Central memory CD8-positive, alpha-beta T cell (primary cell): ENCODE measurements around the gene PRRX2.
"Not testable (repeated sequence)": the region's sequence is repeated elsewhere in the genome, so short reads cannot be mapped to it uniquely, and the experiment has no call there.

Experiments
- ATAC-seq: fragments of 150-1000 bp; cut with Tn5 transposase; replicated peaks from 2 replicates; pipeline ENCODE4 v1.10.0; 2022; ENCODE audit warnings: mild to moderate bottlenecking, moderate FRiP score, moderate number of reproducible peaks; ENCODE audit not compliant: poor library complexity, severe bottlenecking; ENCODE audit errors: extremely low read depth
- DNase-seq, 2 donors: peaks; one replicate each; pipeline ENCODE4 v3.0.0; 2021; ENCODE audit warnings: low spot score in 2 of 2
- H3K27ac Mint-ChIP-seq: one replicate; pipeline ENCODE4 v1.8.0; 2022; ENCODE audit warnings: low read depth, mild to moderate bottlenecking, moderate library complexity, mixed read lengths
- H3K27me3 Mint-ChIP-seq: one replicate; pipeline ENCODE4 v1.8.0; 2022; ENCODE audit warnings: mixed read lengths
- H3K36me3 Mint-ChIP-seq: one replicate; pipeline ENCODE4 v1.8.0; 2022; ENCODE audit warnings: mild to moderate bottlenecking, moderate library complexity, mixed read lengths; ENCODE audit not compliant: insufficient read depth
- H3K4me1 Mint-ChIP-seq: one replicate; pipeline ENCODE4 v1.8.0; 2022; ENCODE audit warnings: mixed read lengths
- H3K4me3 Mint-ChIP-seq: one replicate; pipeline ENCODE4 v1.8.0; 2022; ENCODE audit warnings: mild to moderate bottlenecking, moderate library complexity, mixed read lengths
- H3K9me3 Mint-ChIP-seq: one replicate; pipeline ENCODE4 v1.8.0; 2022; ENCODE audit warnings: mixed read lengths

PRRX2 gene

GRCh38 chr9:129745200-129745599 is 79.8 kb downstream of the PRRX2 start:
- DNase-seq (no peak), ATAC-seq (no peak)
- Mint-ChIP-seq H3K4me1 (no peaks in the 10 kb centered on the region), H3K36me3 (no peaks in the 10 kb centered on the region), H3K27ac (no peak overlapping the region), H3K27me3 (no peaks in the 10 kb centered on the region), H3K4me3 (no peak overlapping the region), H3K9me3 (no peaks in the 10 kb centered on the region)

- H3K36me3 Mint-ChIP-seq, result peaks cover 2% of the 10 kb centered on the region
- no peak for DNase-seq
- H3K9me3 Mint-ChIP-seq, result no peaks in the 10 kb centered on the region
- no peak overlapping the region for H3K4me3 Mint-ChIP-seq
- no peak for ATAC-seq
- H3K27me3 Mint-ChIP-seq, result no peaks in the 10 kb centered on the region
- no peaks in the 10 kb centered on the region for H3K4me1 Mint-ChIP-seq
- no peak overlapping the region for H3K27ac Mint-ChIP-seq
These were observed 80.8 kb downstream of the PRRX2 start for GRCh38 chr9:129746092-129746777.

DNA sequence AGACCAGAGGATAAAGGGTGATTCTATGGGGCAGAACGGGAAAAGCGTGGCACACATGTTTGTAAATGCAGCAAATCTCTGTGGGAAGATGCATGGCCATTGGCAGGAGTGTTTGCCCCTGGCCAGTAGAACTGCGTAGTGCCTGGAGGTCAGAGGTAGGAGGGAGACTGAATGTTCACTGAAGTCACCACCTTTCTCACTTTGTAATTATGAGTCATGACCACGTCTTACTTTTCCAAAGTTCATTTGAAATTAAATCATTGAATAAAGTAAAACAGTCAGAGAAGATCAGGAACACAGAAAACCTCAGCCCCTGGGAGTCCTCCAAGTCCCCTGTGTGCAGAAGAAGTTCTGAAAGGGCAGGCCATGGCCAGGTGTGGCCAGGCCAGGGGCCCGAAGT is 82.8 kb downstream of the PRRX2 start:
- peaks cover 2% of the 10 kb centered on the region for H3K36me3 Mint-ChIP-seq
- H3K27ac Mint-ChIP-seq, result no peak overlapping the region
- no peak overlapping the region for H3K4me3 Mint-ChIP-seq
- ATAC-seq, result no peak
- no peaks in the 10 kb centered on the region for H3K9me3 Mint-ChIP-seq
- DNase-seq, result no peak
- peaks cover 17% of the 10 kb centered on the region for H3K27me3 Mint-ChIP-seq
- H3K4me1 Mint-ChIP-seq, result peaks cover 8% of the 10 kb centered on the region

- DNase-seq, H3K4me3 Mint-ChIP-seq, H3K27ac Mint-ChIP-seq, H3K36me3 Mint-ChIP-seq, H3K4me1 Mint-ChIP-seq, ATAC-seq, H3K9me3 Mint-ChIP-seq: not testable (repeated sequence)
- H3K27me3 Mint-ChIP-seq, result peaks cover 20% of the 10 kb centered on the region
These were observed 83.6 kb downstream of the PRRX2 start for GRCh38 chr9:129749052-129749451.

- peaks cover 8% of the 10 kb centered on the region for H3K4me1 Mint-ChIP-seq
- H3K27ac Mint-ChIP-seq, result no peak overlapping the region
- ATAC-seq, result no peak
- no peak for DNase-seq
- H3K27me3 Mint-ChIP-seq, result peaks cover 20% of the 10 kb centered on the region
- H3K9me3 Mint-ChIP-seq, result no peaks in the 10 kb centered on the region
- no peak overlapping the region for H3K4me3 Mint-ChIP-seq
- H3K36me3 Mint-ChIP-seq, result peaks cover 2% of the 10 kb centered on the region
These were observed 84.1 kb downstream of the PRRX2 start for GRCh38 chr9:129749575-129749974.

DNA sequence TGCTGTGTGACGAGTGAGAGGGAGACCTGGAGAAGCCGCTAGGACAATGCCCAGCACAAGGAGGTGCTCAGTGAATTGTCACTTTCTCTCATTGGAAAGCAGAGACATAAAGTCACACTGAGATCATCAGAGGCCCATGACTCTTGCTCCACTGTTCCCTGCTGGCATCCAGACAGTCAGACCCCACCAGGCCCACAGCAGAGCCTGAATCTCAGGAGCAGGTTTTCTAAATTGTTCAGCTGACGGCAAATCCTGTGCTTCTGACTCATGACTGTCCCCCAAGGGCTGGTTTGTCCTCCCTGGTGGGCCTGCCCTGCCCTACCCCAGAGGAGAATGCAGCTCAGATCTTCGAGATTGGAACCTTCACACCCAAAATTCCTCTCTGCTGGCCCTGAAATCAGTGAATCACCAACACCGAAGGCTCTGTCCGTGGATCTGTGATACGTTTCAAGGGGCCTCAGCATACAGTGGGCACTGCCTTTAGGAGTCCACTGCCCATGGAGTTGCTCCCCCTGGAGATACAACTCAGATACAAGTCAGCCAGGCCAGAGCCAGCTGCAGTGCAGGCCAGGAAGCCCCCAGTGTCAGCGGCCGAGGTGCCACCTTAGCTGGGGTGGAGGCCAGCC is 84.7 kb downstream of the PRRX2 start:
- Mint-ChIP-seq H3K27ac (no peak overlapping the region), H3K4me3 (no peak overlapping the region), H3K4me1 (peaks cover 8% of the 10 kb centered on the region), H3K9me3 (no peaks in the 10 kb centered on the region), H3K27me3 (peaks cover 20% of the 10 kb centered on the region), H3K36me3 (peaks cover 2% of the 10 kb centered on the region)
- no peak for DNase-seq
- no peak for ATAC-seq

- Mint-ChIP-seq H3K36me3 (peaks cover 2% of the 10 kb centered on the region), H3K9me3 (no peaks in the 10 kb centered on the region), H3K4me3 (no peak overlapping the region), H3K27ac (no peak overlapping the region), H3K4me1 (peaks cover 12% of the 10 kb centered on the region), H3K27me3 (peaks cover 20% of the 10 kb centered on the region)
- no peak for DNase-seq
- no peak for ATAC-seq
These were observed 86.7 kb downstream of the PRRX2 start for GRCh38 chr9:129751841-129752801.

- H3K9me3 Mint-ChIP-seq, result no peaks in the 10 kb centered on the region
- DNase-seq (peak in 1 of 2 donors; percentile 11), ATAC-seq (no peak)
- H3K36me3 Mint-ChIP-seq, result peaks cover 2% of the 10 kb centered on the region
- no peak within 1 kb of the TSS for H3K27ac Mint-ChIP-seq
- H3K27me3 Mint-ChIP-seq, result peaks cover 26% of the 10 kb centered on the region
- no peak within 1 kb of the TSS for H3K4me3 Mint-ChIP-seq
- peaks cover 13% of the 10 kb centered on the region for H3K4me1 Mint-ChIP-seq
These were observed 87.7 kb downstream of the PRRX2 start, which contains the start of gene PTGES for GRCh38 chr9:129752900-129753729. TSS of gene PTGES (minus strand) at chr9:129753042. CDS start at chr9:129753012, 30 bp downstream.

DNA sequence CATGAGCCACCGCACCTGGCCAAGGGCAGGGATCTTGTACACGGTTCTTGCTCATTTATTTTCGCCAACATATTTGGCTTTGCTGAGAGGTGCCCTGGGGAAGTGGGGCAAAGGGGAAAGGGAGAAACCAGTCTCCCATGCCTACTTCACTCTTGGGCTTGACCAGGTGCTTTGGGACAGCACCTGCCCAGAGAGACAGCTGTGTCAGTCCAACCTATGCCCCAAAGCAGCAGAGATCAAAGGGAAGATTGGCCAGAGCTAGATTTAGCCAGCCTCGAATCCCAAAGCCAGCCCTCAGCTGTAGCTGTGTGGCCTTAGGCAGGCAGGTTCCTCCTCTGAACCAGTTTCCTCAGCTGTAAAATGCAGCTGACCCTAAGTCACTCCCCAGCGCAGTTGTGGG is 89.7 kb downstream of the PRRX2 start:
- no peak overlapping the region for H3K4me3 Mint-ChIP-seq
- H3K4me1 Mint-ChIP-seq, result peaks cover 13% of the 10 kb centered on the region
- DNase-seq (no peak), ATAC-seq (no peak)
- peaks cover 2% of the 10 kb centered on the region for H3K36me3 Mint-ChIP-seq
- H3K9me3 Mint-ChIP-seq, result no peaks in the 10 kb centered on the region
- peaks cover 41% of the 10 kb centered on the region for H3K27me3 Mint-ChIP-seq
- no peak overlapping the region for H3K27ac Mint-ChIP-seq

GRCh38 chr9:129756191-129756590 is 90.7 kb downstream of the PRRX2 start:
- peaks cover 13% of the 10 kb centered on the region for H3K4me1 Mint-ChIP-seq
- no peak overlapping the region for H3K27ac Mint-ChIP-seq
- no peaks in the 10 kb centered on the region for H3K36me3 Mint-ChIP-seq
- H3K9me3 Mint-ChIP-seq, result no peaks in the 10 kb centered on the region
- no peak overlapping the region for H3K4me3 Mint-ChIP-seq
- no peak for DNase-seq
- peaks cover 41% of the 10 kb centered on the region for H3K27me3 Mint-ChIP-seq
- ATAC-seq, result no peak

- H3K4me3 Mint-ChIP-seq, result no peak overlapping the region
- peaks cover 13% of the 10 kb centered on the region for H3K4me1 Mint-ChIP-seq
- DNase-seq (no peak), ATAC-seq (no peak)
- no peaks in the 10 kb centered on the region for H3K9me3 Mint-ChIP-seq
- no peaks in the 10 kb centered on the region for H3K36me3 Mint-ChIP-seq
- H3K27ac Mint-ChIP-seq, result no peak overlapping the region
- H3K27me3 Mint-ChIP-seq, result peaks cover 36% of the 10 kb centered on the region
These were observed 91.6 kb downstream of the PRRX2 start for GRCh38 chr9:129757045-129757444.

DNA sequence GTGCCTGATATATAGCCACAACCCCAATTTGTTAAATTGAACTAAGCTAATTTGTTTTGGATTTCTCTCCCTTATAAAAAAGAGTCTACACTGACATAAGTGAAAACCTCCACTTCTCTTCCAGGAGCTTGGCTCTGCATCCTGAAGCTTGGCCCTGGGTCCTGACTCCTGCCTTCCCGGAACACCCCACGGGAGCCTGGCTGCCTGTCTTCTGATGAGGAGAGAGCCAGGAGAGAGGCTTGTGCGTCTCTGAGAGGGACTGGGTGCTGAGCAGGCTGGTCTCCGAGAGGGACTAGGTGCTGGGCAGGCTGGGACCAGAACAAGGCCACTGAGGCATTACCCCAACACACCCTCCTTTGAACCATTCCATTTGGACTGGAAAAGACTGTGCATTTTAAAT is 93.9 kb downstream of the PRRX2 start:
- Mint-ChIP-seq H3K36me3 (no peaks in the 10 kb centered on the region), H3K4me3 (no peak overlapping the region), H3K27me3 (peaks cover 21% of the 10 kb centered on the region), H3K4me1 (peaks cover 5% of the 10 kb centered on the region), H3K27ac (no peak overlapping the region), H3K9me3 (no peaks in the 10 kb centered on the region)
- DNase-seq (no peak), ATAC-seq (no peak)
